A549 (cell line): ENCODE measurements around the gene ARHGAP28.

Experiments used
- KDM1A ChIP-seq: fragments of 200-600 bp; sonication (generic); IDR thresholded peaks from 2 replicates; pipeline ENCODE4 v1.6.1; 2016; ENCODE audit warnings: low read depth, mild to moderate bottlenecking
- MAZ ChIP-seq: fragments of 150-350 bp; IDR thresholded peaks from 2 replicates; pipeline ENCODE4 v1.6.1; 2014; ENCODE audit warnings: antibody characterized with exemption, low read depth, low read length, borderline replicate concordance
- NPAS2 ChIP-seq: fragments of 250-450 bp; sonication (Bioruptor Pico); IDR thresholded peaks from 2 replicates; pipeline ENCODE4 v1.8.0; 2022; ENCODE audit warnings: mild to moderate bottlenecking, moderate library complexity, borderline replicate concordance
- POLR2A ChIP-seq: IDR thresholded peaks from 2 replicates; pipeline ENCODE4 v1.6.1; 2012; ENCODE audit warnings: mild to moderate bottlenecking, low read length
- RAD21 ChIP-seq, 2 experiments: fragments of >200 bp in 1 of 2; sonication (Bioruptor Twin) in 1 of 2; formaldehyde crosslinking in 1 of 2; IDR thresholded peaks in 1 of 2; conservative IDR thresholded peaks in 1 of 2; 2 replicates in 1 of 2; 3 replicates in 1 of 2; pipeline ENCODE4 v1.6.1; 2012 to 2018; ENCODE audit warnings: inconsistent platforms in 1 of 2
- TF ChIP-seq, protein P1 (sequence below): fragments of >200 bp; sonication (Bioruptor Twin); formaldehyde crosslinking; IDR thresholded peaks from 3 replicates; pipeline ENCODE4 v1.5.1; 2016
- TF ChIP-seq, protein P2 (sequence below): fragments of 200-600 bp; sonication (generic); IDR thresholded peaks from 2 replicates; pipeline ENCODE4 v1.6.1; 2016; ENCODE audit warnings: antibody characterized with exemption, mild to moderate bottlenecking, moderate library complexity
- TF ChIP-seq, protein P3 (sequence below): IDR thresholded peaks from 2 replicates; pipeline ENCODE4 v1.6.1; 2012

DNA sequence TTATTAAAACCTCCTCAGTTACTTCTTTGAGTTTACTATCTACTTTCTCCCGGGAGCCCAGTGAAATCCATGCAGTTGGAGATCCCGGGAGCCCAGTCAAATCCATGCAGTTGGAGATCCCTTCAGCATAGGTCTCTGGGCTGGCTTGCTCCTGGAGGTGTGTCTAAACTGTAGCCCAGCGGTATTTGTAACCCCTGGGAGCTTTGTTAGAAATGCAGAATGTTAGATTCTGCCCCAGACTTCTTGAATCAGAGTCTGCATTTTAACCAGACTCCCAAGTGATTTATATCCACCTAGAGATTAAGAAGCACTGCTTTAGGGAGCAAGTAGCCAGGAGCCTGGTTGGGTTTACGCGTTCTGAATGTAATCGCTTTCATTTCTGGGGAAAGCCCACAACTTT lies 54.5 kb downstream of the ARHGAP28 start:
- TF ChIP-seq POLR2A (no peak), MAZ (no peak), NPAS2 (CRISPR knock-in tag) (no peak), RAD21 (conservative IDR thresholded peaks at IDR 0.05 in 1 of 2, IDR thresholded peaks at IDR 0.05 in 1 of 2) (no peak), KDM1A (no peak)
- TF ChIP-seq, protein P1, sequence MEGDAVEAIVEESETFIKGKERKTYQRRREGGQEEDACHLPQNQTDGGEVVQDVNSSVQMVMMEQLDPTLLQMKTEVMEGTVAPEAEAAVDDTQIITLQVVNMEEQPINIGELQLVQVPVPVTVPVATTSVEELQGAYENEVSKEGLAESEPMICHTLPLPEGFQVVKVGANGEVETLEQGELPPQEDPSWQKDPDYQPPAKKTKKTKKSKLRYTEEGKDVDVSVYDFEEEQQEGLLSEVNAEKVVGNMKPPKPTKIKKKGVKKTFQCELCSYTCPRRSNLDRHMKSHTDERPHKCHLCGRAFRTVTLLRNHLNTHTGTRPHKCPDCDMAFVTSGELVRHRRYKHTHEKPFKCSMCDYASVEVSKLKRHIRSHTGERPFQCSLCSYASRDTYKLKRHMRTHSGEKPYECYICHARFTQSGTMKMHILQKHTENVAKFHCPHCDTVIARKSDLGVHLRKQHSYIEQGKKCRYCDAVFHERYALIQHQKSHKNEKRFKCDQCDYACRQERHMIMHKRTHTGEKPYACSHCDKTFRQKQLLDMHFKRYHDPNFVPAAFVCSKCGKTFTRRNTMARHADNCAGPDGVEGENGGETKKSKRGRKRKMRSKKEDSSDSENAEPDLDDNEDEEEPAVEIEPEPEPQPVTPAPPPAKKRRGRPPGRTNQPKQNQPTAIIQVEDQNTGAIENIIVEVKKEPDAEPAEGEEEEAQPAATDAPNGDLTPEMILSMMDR = no peak
- TF ChIP-seq, protein P2, sequence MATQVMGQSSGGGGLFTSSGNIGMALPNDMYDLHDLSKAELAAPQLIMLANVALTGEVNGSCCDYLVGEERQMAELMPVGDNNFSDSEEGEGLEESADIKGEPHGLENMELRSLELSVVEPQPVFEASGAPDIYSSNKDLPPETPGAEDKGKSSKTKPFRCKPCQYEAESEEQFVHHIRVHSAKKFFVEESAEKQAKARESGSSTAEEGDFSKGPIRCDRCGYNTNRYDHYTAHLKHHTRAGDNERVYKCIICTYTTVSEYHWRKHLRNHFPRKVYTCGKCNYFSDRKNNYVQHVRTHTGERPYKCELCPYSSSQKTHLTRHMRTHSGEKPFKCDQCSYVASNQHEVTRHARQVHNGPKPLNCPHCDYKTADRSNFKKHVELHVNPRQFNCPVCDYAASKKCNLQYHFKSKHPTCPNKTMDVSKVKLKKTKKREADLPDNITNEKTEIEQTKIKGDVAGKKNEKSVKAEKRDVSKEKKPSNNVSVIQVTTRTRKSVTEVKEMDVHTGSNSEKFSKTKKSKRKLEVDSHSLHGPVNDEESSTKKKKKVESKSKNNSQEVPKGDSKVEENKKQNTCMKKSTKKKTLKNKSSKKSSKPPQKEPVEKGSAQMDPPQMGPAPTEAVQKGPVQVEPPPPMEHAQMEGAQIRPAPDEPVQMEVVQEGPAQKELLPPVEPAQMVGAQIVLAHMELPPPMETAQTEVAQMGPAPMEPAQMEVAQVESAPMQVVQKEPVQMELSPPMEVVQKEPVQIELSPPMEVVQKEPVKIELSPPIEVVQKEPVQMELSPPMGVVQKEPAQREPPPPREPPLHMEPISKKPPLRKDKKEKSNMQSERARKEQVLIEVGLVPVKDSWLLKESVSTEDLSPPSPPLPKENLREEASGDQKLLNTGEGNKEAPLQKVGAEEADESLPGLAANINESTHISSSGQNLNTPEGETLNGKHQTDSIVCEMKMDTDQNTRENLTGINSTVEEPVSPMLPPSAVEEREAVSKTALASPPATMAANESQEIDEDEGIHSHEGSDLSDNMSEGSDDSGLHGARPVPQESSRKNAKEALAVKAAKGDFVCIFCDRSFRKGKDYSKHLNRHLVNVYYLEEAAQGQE = no peak
- TF ChIP-seq, protein P3, sequence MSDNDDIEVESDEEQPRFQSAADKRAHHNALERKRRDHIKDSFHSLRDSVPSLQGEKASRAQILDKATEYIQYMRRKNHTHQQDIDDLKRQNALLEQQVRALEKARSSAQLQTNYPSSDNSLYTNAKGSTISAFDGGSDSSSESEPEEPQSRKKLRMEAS = no peak
